HG03103 (cell line): Measurements from ENCODE around the gene RASSF6.
A peak's percentile ranks its signal among the peaks of the same experiment; 100 is the strongest.
"Not testable (repeated sequence)": the region's sequence is repeated elsewhere in the genome, so short reads cannot be mapped to it uniquely, and the experiment has no call there.

Source experiments
- ATAC-seq: cut with Tn5 transposase; IDR thresholded peaks from one replicate; pipeline ENCODE4 v1.9.1; 2021; ENCODE audit warnings: low read depth; ENCODE audit not compliant: unreplicated experiment

Gene RASSF6

DNA sequence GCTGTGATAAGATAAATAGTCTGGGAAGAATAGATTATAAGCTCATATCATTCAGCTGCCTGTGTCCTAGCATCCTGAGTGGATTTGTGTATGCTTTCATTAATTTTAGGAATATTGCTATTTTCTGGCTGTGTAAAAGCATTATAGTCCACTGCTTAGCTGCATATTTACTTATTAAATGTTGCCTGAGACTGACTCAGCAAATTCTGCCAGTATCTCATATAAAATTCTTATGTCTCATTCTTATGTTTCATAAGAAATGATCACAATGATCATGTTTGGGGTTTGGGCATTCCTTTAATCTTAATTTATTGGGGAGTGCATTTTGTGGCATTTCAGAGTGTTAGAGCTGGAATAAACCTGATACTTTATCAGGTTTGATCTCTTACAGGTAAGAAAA, 34.9 kb downstream of the RASSF6 start:
- ATAC-seq, result no peak

GRCh38 chr4:73583666-73584065, 36.6 kb downstream of the RASSF6 start:
- ATAC-seq, result no peak

GRCh38 chr4:73577371-73577770, 42.9 kb downstream of the RASSF6 start:
- no peak for ATAC-seq

GRCh38 chr4:73576381-73576780, 43.9 kb downstream of the RASSF6 start:
- no peak for ATAC-seq

DNA sequence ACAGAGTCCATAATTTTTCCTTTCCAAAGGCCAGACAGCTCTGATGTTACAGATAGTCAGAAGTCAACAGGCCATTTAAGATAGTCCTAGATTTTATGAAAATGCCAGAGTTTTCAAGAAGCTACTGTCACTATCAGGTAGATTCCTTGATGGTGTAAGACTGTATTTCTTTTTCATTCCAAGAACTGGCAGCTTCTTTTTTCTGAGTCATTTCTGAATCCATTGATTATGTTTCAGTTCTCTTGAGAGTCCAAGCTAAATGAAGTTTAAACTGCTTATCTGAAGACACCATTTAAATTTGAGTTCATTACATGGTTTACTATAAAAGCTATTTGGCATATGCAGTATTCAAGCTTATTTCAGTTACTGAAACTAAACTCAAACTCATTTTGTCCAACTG, 44.6 kb downstream of the RASSF6 start:
- ATAC-seq, result no peak

DNA sequence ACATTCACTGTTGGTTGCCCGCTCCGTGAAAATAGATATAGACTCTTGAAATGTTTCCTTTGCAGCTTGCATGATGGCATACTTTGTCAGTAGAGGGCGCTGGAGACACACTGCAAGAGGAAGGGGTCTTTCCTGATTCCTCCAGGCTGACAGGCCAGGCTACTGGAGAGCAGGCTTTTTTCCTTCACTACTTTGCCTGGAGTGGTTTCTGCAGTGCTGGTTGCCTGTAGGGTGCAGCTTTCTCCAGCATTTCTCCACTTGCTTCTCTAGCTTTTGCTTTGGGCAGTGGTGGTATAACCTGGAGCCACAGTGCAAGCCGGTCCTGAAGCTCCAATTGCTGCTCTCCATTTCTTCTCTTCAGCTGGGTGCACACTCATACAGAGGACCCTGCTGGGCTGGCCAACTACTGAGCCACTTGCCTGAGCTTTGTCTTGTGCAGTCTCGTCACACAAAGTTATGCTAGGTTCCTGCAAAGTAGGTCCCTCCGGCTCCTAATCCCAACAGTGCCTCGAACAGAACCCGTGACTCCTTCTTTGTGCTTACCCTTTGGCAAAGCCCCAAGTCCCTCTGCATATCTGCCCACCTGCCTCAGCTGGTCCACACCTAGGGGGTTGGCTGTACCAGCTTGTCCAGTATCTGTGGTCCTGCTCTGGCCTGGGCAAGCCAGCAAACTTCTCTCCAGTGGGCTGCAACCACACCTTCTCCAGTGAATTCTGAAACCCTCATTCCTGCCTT, 46.3 kb downstream of the RASSF6 start:
- peak; percentile 62 for ATAC-seq

DNA sequence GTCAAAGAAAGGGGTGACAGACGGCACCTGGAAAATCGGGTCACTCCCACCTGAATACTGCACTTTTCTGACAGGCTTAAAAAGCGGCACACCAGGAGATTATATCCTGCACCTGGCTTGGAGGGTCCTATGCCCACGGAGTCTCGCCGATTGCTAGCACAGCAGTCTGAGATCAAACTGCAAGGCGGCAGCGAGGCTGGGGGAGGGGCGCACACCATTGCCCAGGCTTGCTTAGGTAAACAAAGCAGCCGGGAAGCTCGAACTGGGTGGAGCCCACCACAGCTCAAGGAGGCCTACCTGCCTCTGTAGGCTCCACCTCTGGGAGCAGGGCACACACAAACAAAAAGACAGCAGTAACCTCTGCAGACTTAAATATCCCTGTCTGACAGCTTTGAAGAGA, 69.4 kb downstream of the RASSF6 start:
- ATAC-seq, result not testable (repeated sequence)

- ATAC-seq, result no peak
Measured at GRCh38 chr4:73544620-73545019, 75.6 kb downstream of the RASSF6 start.

DNA sequence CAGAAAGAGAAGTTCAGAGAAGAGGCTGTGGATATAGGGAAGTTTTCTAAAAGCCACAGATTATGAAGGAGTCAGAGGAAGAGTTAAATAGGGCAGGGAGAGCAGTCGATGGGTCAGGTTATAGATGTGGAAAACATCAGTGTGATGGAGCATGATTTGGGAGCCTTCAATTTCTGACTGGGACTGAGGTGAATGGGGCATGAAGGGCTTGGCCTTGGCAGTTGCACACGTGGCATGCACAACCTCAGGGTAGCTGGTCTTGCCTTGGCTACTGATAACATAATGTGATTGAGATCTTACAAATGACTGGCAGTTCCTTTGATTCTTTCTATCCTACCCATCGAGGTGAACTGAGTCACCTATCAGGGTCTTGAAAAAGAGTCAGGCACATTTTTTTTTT, 79.0 kb downstream of the RASSF6 start:
- no peak for ATAC-seq

DNA sequence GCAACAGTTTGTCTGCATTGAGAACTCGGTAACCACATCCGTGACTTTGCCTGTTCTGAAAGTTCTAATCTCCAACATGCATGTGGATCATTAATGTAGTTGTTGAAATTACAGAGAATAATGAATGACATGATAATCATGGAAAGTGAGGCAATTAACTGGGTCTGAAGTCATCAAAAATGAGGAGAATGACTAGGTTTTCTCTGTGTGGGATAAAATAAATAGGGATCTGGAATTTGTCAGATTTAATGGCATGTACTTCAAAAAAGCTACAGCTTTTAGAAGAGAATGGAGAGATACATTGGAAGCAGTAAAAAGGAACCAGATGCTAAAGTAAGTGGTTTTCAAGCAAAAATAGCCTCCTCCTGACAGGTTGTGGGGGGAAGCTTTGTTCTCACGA, 79.4 kb downstream of the RASSF6 start:
- no peak for ATAC-seq

GRCh38 chr4:73539386-73539785, 80.8 kb downstream of the RASSF6 start:
- ATAC-seq, result no peak

DNA sequence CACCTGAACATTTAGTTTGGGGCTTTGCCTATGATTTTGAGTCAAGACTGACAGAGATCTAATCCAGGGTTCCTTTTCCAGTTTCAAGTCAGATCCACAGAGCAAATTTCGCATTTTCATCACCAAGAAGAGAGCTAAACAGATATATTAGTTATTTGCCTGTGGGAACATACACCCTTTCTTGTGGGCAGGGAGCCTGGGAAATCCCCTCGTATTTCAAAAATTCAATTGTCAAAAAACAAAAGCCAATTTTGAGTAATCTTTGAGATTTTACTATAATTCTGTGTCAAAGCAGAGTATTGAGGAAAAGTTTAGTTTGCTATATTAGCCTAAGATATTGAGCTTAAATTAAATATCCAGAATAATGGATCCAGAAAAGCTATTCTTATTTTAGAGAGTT, 82.1 kb downstream of the RASSF6 start:
- ATAC-seq, result no peak

DNA sequence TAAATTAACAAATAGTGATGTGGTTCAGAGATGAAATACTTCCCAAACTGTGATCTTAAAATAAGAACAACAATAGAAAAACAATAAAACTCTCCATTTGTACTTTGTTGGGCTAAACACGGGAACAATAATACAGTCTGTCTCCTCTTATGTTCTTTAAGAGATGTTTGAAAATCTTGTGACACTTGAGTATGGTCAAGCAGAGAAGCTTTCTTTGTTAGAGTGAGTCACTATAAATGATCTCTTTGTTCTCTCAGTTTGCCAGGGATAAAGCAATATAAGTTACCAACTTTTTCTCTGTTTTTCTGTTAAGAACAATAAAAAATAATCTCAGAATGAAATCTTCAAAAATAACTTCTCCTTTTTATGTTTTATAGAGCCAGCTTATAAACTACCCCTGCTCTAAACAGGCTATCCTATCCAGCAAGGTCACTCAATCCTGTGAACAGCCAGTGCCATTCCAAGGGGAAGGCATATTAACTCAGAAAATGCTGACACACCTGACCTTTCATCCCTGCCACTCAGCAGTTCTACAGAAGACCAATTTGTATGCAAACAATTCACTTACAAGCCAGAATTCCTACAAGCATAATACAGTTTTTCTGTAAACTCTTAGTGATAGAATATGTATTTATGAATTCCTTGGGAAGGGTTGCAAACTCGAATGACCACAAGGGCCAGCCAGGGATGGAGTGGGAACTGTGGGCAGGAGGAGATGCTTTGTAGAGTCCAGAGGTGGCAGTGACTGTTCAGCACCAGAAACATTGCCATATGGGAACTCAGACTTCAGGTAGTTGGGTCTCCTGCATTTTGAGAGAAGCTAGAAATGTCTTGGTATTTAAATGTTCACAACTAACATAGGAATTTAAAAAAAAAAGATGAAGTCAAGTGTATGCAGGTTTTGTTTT, 86.5 kb downstream of the RASSF6 start:
- ATAC-seq, result no peak

DNA sequence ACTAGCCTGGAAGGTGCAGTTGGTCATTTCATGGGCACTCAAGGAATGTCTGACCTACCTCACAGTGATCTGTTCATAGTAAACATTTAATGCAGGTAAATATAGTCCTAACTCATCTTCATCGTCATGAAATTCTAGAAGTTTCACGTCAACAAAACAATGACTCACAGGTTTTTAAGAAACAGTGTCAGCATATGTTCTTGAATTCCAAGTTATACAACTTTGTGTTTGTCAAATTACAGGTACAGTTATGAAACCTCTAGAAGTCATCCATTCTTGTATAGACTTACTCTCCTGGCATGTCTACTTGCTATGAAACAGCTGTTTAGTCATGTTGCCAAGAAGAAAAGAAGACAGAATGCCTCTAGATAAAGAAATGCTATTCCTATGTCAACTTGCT, 92.1 kb downstream of the RASSF6 start:
- no peak for ATAC-seq

- no peak for ATAC-seq
Measured at GRCh38 chr4:73527196-73527595, 93.0 kb downstream of the RASSF6 start.

DNA sequence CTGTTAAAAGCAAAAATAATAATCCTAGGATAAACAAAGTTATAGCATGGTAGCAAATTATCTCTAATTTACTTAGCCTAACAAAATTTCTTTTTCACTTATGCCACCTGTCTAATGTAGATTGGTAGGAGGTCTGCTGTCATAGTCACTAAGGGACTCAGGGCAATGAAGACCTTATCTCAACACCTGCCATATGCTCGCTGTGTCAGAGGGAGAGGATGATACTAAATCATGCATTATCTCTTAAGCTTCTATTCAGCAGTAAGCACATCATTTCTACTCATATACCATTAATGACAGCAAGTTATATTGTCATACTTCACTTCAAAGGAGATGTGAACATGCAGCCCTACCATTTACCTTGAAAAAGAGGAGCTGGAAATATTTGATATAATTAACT, 94.6 kb downstream of the RASSF6 start:
- ATAC-seq, result no peak

DNA sequence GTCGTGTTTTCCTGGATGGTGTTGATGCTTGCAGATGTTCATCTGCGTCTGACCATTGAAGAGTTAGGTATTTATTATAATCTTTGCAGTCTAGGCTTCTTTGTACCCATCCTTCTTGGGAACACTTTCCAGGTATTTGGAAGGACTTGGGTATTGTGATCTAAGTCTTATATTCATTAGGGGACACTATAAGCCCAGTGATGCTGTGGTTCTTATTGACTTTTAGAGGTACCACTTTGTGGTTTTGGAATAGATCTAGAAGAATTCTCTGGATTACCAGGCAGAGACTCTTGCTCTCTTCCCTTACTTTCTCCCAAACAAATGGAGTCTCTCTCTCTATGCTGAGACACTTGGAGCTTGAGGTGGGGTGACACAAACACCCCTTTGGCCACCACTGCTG, 97.1 kb downstream of the RASSF6 start:
- ATAC-seq, result no peak
